GM12891 (cell line): ENCODE data around the gene TNFAIP8L3.

Source experiments
- PAX5 ChIP-seq: IDR thresholded peaks from 2 replicates; pipeline ENCODE4 v1.6.1; 2011; ENCODE audit warnings: low read length, moderate library complexity, mild to moderate bottlenecking; ENCODE audit not compliant: insufficient read depth, severe bottlenecking
- POLR2A ChIP-seq: IDR thresholded peaks from 2 replicates; pipeline ENCODE4 v1.6.1; 2011; ENCODE audit warnings: low read depth, low read length, control low read depth
- POLR2AphosphoS5 ChIP-seq: IDR thresholded peaks from 2 replicates; pipeline ENCODE4 v1.6.1; 2011; ENCODE audit warnings: low read depth, low read length, control low read depth
- POU2F2 ChIP-seq: IDR thresholded peaks from 2 replicates; pipeline ENCODE4 v1.6.1; 2011; ENCODE audit warnings: low read depth, mild to moderate bottlenecking, control low read depth, low read length, moderate library complexity
- SPI1 ChIP-seq: IDR thresholded peaks from 2 replicates; pipeline ENCODE4 v1.6.1; 2011; ENCODE audit warnings: low read depth, low read length, control low read depth
- TAF1 ChIP-seq: IDR thresholded peaks from 2 replicates; pipeline ENCODE4 v1.6.1; 2011; ENCODE audit warnings: low read depth, low read length, control low read depth

GRCh38 chr15:51093488-51093838, 1.2 kb downstream of the TNFAIP8L3 start:
- TF ChIP-seq POU2F2 (no peak), SPI1 (no peak), TAF1 (no peak), POLR2A (no peak), POLR2AphosphoS5 (no peak), PAX5 (no peak)
